ENCODE measurements around the gene RNFT2. TPM values are rescaled to one million over a fixed set of nuclear protein-coding genes. Genes with fewer than 3 reads are reported as not detected.
A peak's percentile ranks its signal among the peaks of the same experiment; 100 is the strongest.
"Not testable (repeated sequence)": the region's sequence is repeated elsewhere in the genome, so short reads cannot be mapped to it uniquely, and the experiment has no call there.

RNFT2 gene
- total RNA-seq, 1 donor from 2014 or later: 10.1 TPM

DNA sequence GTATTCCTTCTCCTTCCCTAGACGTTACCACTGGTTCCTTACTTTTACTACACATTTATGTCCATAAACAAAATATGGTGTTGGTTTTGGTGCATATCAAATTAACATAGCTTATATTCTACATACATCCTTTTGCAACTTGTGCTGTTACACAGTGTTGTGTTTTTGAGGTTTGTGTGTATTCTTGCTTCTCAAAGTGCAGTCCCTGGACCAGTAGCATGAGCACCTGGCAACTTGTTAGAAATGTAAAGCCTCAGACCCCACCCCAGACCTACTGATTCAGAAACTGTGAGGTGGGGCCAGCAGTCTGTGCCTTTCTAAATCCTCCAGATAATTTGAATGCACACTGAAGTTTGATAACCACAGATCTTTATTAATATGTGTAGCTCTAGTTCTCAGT lies 65.9 kb downstream of the RNFT2 start:
- Mint-ChIP-seq H3K4me1 (no peaks in the 10 kb centered on the region), H3K27ac (no peak overlapping the region), H3K27me3 (no peaks in the 10 kb centered on the region), H3K36me3 (ENCODE audit: low read depth) (no peaks in the 10 kb centered on the region), H3K9me3 (no peaks in the 10 kb centered on the region), H3K4me3 (no peak overlapping the region)
- no peak for DNase-seq
- intact Hi-C loops (cut with micrococcal nuclease): no loop called here

- Mint-ChIP-seq H3K27ac (no peak overlapping the region), H3K4me3 (no peak overlapping the region), H3K9me3 (no peaks in the 10 kb centered on the region), H3K27me3 (no peaks in the 10 kb centered on the region), H3K4me1 (no peaks in the 10 kb centered on the region), H3K36me3 (ENCODE audit: low read depth) (no peaks in the 10 kb centered on the region)
- DNase-seq: no peak
- intact Hi-C loops (cut with micrococcal nuclease): no loop called here
Observed at GRCh38 chr12:116806845-116807440, 68.8 kb downstream of the RNFT2 start.

- Mint-ChIP-seq H3K27me3 (no peaks in the 10 kb centered on the region), H3K27ac (no peak overlapping the region), H3K9me3 (no peaks in the 10 kb centered on the region), H3K36me3 (ENCODE audit: low read depth) (no peaks in the 10 kb centered on the region), H3K4me1 (no peaks in the 10 kb centered on the region), H3K4me3 (no peak overlapping the region)
- intact Hi-C loops (cut with micrococcal nuclease): no loop called here
- DNase-seq: no peak
Observed at GRCh38 chr12:116807546-116807945, 69.4 kb downstream of the RNFT2 start.

DNA sequence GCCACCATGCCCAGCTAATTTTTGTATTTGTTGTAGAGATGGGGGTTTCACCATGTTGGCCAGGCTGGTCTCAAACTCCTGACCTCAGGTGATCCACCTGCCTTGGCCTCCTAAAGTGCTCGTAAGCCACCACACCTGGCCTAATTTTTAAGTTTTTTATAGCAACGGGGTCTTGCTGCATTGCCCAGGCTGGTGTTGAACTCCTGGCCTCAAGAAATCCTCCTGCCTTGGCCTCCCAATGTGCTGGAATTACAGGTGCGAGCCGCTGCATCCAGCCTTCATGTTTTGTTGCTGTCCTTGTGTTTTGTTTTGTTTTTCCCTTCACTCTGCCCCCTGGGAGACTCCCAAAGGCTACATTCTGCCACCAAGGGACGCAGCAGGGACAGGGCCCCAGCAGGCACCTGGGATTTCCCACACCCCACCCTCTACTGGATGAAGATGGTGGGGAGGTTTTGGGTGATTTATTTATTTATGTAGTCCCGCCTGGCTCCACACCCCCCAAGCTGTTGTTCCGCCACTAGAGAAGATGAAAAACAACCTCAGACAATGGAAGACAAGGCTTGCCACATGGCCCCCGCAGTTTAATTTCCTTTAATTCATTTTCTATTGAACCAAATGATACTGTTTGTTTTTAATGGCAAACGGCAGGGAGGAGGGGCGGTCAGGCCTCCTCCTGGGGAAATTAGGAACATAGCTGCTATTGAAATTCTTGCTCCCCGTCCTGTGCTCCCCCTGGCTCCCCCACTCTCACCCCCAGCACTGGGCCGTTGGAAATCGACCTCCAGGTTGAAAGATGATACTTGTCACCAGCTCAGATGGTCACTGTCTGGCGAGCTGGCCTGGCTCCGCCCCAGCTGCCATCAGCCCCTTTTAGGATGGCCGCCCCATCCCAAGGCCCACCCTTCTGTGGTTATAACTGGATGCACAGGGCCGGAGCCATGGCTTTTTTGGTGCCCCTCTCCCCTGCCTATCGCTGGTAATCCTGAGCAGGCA lies 70.3 kb downstream of the RNFT2 start:
- H3K4me3 Mint-ChIP-seq: no peak overlapping the region
- H3K9me3 Mint-ChIP-seq: no peaks in the 10 kb centered on the region
- no peak for DNase-seq
- no peaks in the 10 kb centered on the region for H3K4me1 Mint-ChIP-seq
- H3K27me3 Mint-ChIP-seq: no peaks in the 10 kb centered on the region
- H3K27ac Mint-ChIP-seq: no peak overlapping the region
- intact Hi-C loops (cut with micrococcal nuclease): no loop called here
- no peaks in the 10 kb centered on the region for H3K36me3 Mint-ChIP-seq (ENCODE audit: low read depth)

- Mint-ChIP-seq H3K4me3 (no peak overlapping the region), H3K36me3 (ENCODE audit: low read depth) (no peaks in the 10 kb centered on the region), H3K27ac (no peak overlapping the region), H3K4me1 (no peaks in the 10 kb centered on the region), H3K9me3 (no peaks in the 10 kb centered on the region), H3K27me3 (no peaks in the 10 kb centered on the region)
- no peak for DNase-seq
- intact Hi-C loops (cut with micrococcal nuclease): no loop called here
Observed at GRCh38 chr12:116812238-116812637, 74.1 kb downstream of the RNFT2 start.

- Mint-ChIP-seq H3K4me1 (peaks cover 8% of the 10 kb centered on the region), H3K36me3 (ENCODE audit: low read depth) (no peaks in the 10 kb centered on the region), H3K27me3 (no peaks in the 10 kb centered on the region), H3K27ac (no peak overlapping the region), H3K4me3 (no peak overlapping the region), H3K9me3 (no peaks in the 10 kb centered on the region)
- no peak for DNase-seq
- intact Hi-C loops (cut with micrococcal nuclease): no loop called here
Observed at GRCh38 chr12:116813271-116814041, 75.3 kb downstream of the RNFT2 start.

- peaks cover 16% of the 10 kb centered on the region for H3K4me1 Mint-ChIP-seq
- not testable (repeated sequence) for DNase-seq; H3K4me3 Mint-ChIP-seq; H3K9me3 Mint-ChIP-seq; H3K27me3 Mint-ChIP-seq; H3K27ac Mint-ChIP-seq; H3K36me3 Mint-ChIP-seq (ENCODE audit: low read depth)
- intact Hi-C loops (cut with micrococcal nuclease): loop anchor here (5.0 kb wide), 2 partner anchors 318 to 378 kb away; partner anchors contain the start of gene FBXO21
Observed at GRCh38 chr12:116814766-116815165, 76.7 kb downstream of the RNFT2 start.

- H3K4me1 Mint-ChIP-seq: peaks cover 22% of the 10 kb centered on the region
- H3K27ac Mint-ChIP-seq: peak overlapping the region; percentile 98
- H3K9me3 Mint-ChIP-seq: no peaks in the 10 kb centered on the region
- peaks cover 2% of the 10 kb centered on the region for H3K36me3 Mint-ChIP-seq (ENCODE audit: low read depth)
- H3K4me3 Mint-ChIP-seq: peak overlapping the region; percentile 96
- peak; percentile 75 for DNase-seq
- H3K27me3 Mint-ChIP-seq: peaks cover 12% of the 10 kb centered on the region
- intact Hi-C loops (cut with micrococcal nuclease): loop anchor here (2.0 to 5.0 kb wide), 4 partner anchors 104 to 374 kb away; partner anchors contain the start of genes FBXO21 and MAP1LC3B2
Observed at GRCh38 chr12:116818341-116818856, 80.3 kb downstream of the RNFT2 start.

DNA sequence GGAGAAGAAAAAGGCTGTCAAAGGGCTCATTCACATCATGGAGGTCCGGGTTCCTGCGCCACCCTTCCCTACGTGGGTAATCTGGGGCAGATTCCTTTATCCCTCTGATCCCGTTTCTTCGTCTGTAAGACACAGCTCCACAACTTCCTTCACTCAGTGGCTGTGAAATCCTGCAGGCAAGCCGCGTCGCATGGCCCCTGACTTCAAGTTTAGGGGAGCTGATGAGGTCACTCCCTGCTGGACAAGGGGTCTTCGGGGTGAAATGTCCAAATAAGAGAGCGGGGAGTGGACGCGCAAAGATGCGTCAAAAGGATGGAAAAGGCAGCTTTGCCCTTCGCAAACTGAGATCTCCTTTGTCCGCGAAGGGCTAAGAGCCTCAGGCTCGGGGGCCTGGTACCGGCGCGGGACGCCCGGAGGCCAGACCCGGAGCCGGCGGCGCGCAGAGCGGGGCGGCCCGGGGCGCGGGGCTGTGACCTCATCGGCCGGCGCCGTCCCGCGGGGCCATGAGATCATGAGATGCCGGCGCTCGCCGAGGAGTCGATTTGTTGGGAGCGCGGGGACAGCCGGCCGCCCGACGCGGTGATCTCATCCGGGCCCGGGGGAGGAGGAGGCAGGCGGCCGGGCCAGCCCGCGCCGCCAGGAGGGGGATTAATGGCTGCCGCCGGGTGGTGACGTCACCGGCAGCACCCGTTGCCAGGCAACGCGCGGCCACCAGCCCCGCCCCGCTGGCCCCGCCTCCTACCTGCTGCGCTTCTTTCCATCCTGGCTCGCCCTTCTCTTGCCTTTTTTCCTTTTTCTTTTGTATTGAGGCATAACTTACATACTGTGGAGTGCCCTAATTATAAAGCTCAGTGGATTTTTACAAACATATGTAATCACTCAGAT lies 81.1 kb downstream of the RNFT2 start:
- DNase-seq: peak; percentile 97
- H3K4me1 Mint-ChIP-seq: peaks cover 22% of the 10 kb centered on the region
- intact Hi-C loops (cut with micrococcal nuclease): loop anchor here (1.0 to 5.0 kb wide), 5 partner anchors 81 to 373 kb away; partner anchors contain the start of genes FBXO21, MAP1LC3B2, RNFT2 and SPRING1
- H3K9me3 Mint-ChIP-seq: no peaks in the 10 kb centered on the region
- peaks cover 12% of the 10 kb centered on the region for H3K27me3 Mint-ChIP-seq
- H3K36me3 Mint-ChIP-seq (ENCODE audit: low read depth): peaks cover 2% of the 10 kb centered on the region
- peak overlapping the region; percentile 98 for H3K27ac Mint-ChIP-seq
- peak overlapping the region; percentile 96 for H3K4me3 Mint-ChIP-seq

GRCh38 chr12:116820064-116820656 lies 82.0 kb downstream of the RNFT2 start:
- peaks cover 22% of the 10 kb centered on the region for H3K4me1 Mint-ChIP-seq
- H3K27ac Mint-ChIP-seq: peak overlapping the region; percentile 68
- H3K27me3 Mint-ChIP-seq: peaks cover 12% of the 10 kb centered on the region
- intact Hi-C loops (cut with micrococcal nuclease): no loop called here
- H3K36me3 Mint-ChIP-seq (ENCODE audit: low read depth): peaks cover 2% of the 10 kb centered on the region
- peak overlapping the region; percentile 47 for H3K4me3 Mint-ChIP-seq
- peak; percentile 60 for DNase-seq
- H3K9me3 Mint-ChIP-seq: no peaks in the 10 kb centered on the region

- Mint-ChIP-seq H3K27me3 (peaks cover 12% of the 10 kb centered on the region), H3K4me1 (peaks cover 22% of the 10 kb centered on the region), H3K4me3 (peak overlapping the region; percentile 47), H3K27ac (no peak overlapping the region), H3K36me3 (ENCODE audit: low read depth) (peaks cover 4% of the 10 kb centered on the region), H3K9me3 (no peaks in the 10 kb centered on the region)
- DNase-seq: no peak
- intact Hi-C loops (cut with micrococcal nuclease): no loop called here
Observed at GRCh38 chr12:116821291-116821690, 83.2 kb downstream of the RNFT2 start.

GRCh38 chr12:116827432-116827831 lies 89.3 kb downstream of the RNFT2 start:
- H3K36me3 Mint-ChIP-seq (ENCODE audit: low read depth): peaks cover 2% of the 10 kb centered on the region
- no peak overlapping the region for H3K4me3 Mint-ChIP-seq
- DNase-seq: no peak
- no peaks in the 10 kb centered on the region for H3K27me3 Mint-ChIP-seq
- H3K4me1 Mint-ChIP-seq: no peaks in the 10 kb centered on the region
- no peak overlapping the region for H3K27ac Mint-ChIP-seq
- intact Hi-C loops (cut with micrococcal nuclease): no loop called here
- no peaks in the 10 kb centered on the region for H3K9me3 Mint-ChIP-seq

Measured in activated CD4-positive, alpha-beta T cell treated with anti-CD3 and anti-CD28 coated beads, Interleukin-2, amount 10 ng/mL, durations not matched to agents 24 days and 14 days (primary cell).